HepG2 (cell line): ENCODE data around the gene BTBD19. TPM values are rescaled to one million over a fixed set of nuclear protein-coding genes. Genes with fewer than 3 reads are reported as not detected.
A peak's percentile ranks its signal among the peaks of the same experiment; 100 is the strongest.

ENCODE experiments used
- MLLT10 ChIP-seq: sonication (generic); formaldehyde crosslinking; IDR thresholded peaks from 2 replicates; pipeline ENCODE4 v1.4.0; 2020; ENCODE audit warnings: missing genetic modification reagents
- POGZ ChIP-seq: sonication (generic); formaldehyde crosslinking; IDR thresholded peaks from 2 replicates; pipeline ENCODE4 v1.4.0; 2020; ENCODE audit warnings: mild to moderate bottlenecking, missing genetic modification reagents
- POLR2G ChIP-seq: fragments of 200-400 bp; formaldehyde crosslinking; IDR thresholded peaks from 2 replicates; pipeline ENCODE4 v1.6.1; 2018; ENCODE audit warnings: mild to moderate bottlenecking, low read depth, low read length, moderate library complexity
- ZNF484 ChIP-seq: sonication (generic); formaldehyde crosslinking; IDR thresholded peaks from 2 replicates; pipeline ENCODE4 v1.5.1; 2020; ENCODE audit warnings: mild to moderate bottlenecking, low read depth, missing genetic modification reagents, borderline replicate concordance
- ZNF564 ChIP-seq: sonication (generic); formaldehyde crosslinking; IDR thresholded peaks from 2 replicates; pipeline ENCODE4 v1.8.1; 2023; ENCODE audit warnings: mild to moderate bottlenecking, missing genetic modification reagents
- ZNF607 ChIP-seq: sonication (generic); formaldehyde crosslinking; IDR thresholded peaks from 2 replicates; pipeline ENCODE4 v1.5.1; 2020; ENCODE audit warnings: missing genetic modification reagents, mild to moderate bottlenecking, borderline replicate concordance
- ZNF678 ChIP-seq: sonication (generic); formaldehyde crosslinking; IDR thresholded peaks from 2 replicates; pipeline ENCODE4 v1.4.0; 2020; ENCODE audit warnings: mild to moderate bottlenecking, missing genetic modification reagents
- polyA plus RNA-seq, 8 experiments: library from polyadenylated mRNA; depleted of rRNA in 3 of 8; stranded (reverse) in 7 of 8; unstranded in 1 of 8; fragments of >200 nt; fragmentation: Illumina TruSeq in 4 of 8; extraction: Trizol in 4 of 8; gene quantifications; 2 replicates each; pipeline versions ENCODE4 v1.2.1 to v1.2.3, GENCODE V29; 2011 to 2016; ENCODE audit warnings: low read depth in 4 of 8, missing spikeins in 1 of 8, mixed read lengths in 1 of 8; ENCODE audit not compliant: insufficient read depth in 1 of 8
- total RNA-seq, 5 experiments: library from RNA; depleted of rRNA; stranded (reverse); fragments of >200 nt; fragmentation: Illumina TruSeq; extraction: Trizol; gene quantifications; 2 replicates each; pipeline ENCODE4 v1.2.3, GENCODE V29; 2016; ENCODE audit warnings: low read depth in 1 of 5
- TF ChIP-seq, protein P1 (sequence below): sonication (generic); formaldehyde crosslinking; IDR thresholded peaks from 2 replicates; pipeline ENCODE4 v1.5.0; 2020; ENCODE audit warnings: missing genetic modification reagents
- TF ChIP-seq, protein P2 (sequence below): sonication (generic); formaldehyde crosslinking; IDR thresholded peaks from 2 replicates; pipeline ENCODE4 v1.8.1; 2023; ENCODE audit warnings: mild to moderate bottlenecking, missing genetic modification reagents
- TF ChIP-seq, protein P3 (sequence below): sonication (generic); formaldehyde crosslinking; IDR thresholded peaks from 2 replicates; pipeline ENCODE4 v1.5.1; 2020; ENCODE audit warnings: missing genetic modification reagents, mild to moderate bottlenecking, borderline replicate concordance
- TF ChIP-seq, protein P4 (sequence below): sonication (generic); formaldehyde crosslinking; IDR thresholded peaks from 2 replicates; pipeline ENCODE4 v1.4.0; 2020; ENCODE audit warnings: mild to moderate bottlenecking, missing genetic modification reagents, borderline replicate concordance
- TF ChIP-seq, protein P5 (sequence below): sonication (generic); formaldehyde crosslinking; IDR thresholded peaks from 2 replicates; pipeline ENCODE4 v1.4.0; 2020; ENCODE audit warnings: missing genetic modification reagents
- TF ChIP-seq, protein P6 (sequence below), 2 experiments: sonication (generic) in 1 of 2; formaldehyde crosslinking in 1 of 2; IDR thresholded peaks; 2 replicates each; pipeline versions ENCODE4 v1.4.0 to v1.6.1; 2016 to 2020; ENCODE audit warnings: borderline replicate concordance in 1 of 2, low read depth in 1 of 2, mild to moderate bottlenecking in 1 of 2, missing genetic modification reagents in 1 of 2

The BTBD19 gene
- total and polyA plus RNA-seq, 2 of the 13 experiments (the other 11 are each of a cell fraction or from before 2014, with no cell fraction given), result 2.7 to 6.7 TPM

DNA sequence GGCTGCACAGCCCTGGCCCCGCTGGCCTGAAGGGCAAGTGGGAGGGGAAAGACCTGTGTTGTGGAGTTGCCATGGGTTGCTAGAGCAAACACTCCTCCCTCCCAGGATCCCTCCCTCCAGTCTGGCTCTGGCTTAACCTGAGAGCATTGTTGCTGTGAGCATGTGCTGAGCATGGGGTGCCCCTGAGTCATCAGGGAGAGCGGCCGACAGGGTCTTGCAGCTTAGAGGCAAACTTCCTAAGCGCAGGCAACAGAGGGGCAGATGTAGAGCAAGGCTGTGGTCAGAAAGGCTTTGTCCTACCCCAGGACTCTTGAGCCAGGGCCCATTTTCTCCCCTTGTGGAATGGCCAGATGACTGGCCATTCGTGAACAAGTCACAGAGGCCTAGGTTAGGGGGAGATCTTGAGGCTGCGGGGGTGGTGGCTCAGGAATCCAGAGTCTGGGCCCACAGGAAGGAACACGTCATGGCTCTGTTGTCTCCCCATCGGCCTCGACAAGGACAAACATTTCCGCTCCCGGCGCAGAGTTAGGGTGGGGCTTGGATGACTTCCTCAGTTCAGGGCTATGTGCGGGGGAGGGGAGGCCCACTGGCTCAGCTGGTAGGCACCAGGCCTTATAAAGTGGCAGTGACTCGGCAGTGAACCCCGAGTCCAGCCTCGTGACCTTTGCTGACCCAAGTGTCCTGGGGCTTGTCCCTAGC, 810 bp upstream of the BTBD19 start (continued):
- peak; percentile 53; the same call in 1 of the 2 replicates for TF ChIP-seq POGZ
- peak; percentile 98 for TF ChIP-seq ZNF607
- TF ChIP-seq MLLT10 (CRISPR knock-in tag), result no peak
- TF ChIP-seq POLR2G, result peak; percentile 83
- TF ChIP-seq, protein P1, sequence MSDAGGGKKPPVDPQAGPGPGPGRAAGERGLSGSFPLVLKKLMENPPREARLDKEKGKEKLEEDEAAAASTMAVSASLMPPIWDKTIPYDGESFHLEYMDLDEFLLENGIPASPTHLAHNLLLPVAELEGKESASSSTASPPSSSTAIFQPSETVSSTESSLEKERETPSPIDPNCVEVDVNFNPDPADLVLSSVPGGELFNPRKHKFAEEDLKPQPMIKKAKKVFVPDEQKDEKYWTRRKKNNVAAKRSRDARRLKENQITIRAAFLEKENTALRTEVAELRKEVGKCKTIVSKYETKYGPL (CRISPR knock-in tag), result no peak
- TF ChIP-seq ZNF678 (CRISPR knock-in tag), result no peak
- TF ChIP-seq, protein P2, sequence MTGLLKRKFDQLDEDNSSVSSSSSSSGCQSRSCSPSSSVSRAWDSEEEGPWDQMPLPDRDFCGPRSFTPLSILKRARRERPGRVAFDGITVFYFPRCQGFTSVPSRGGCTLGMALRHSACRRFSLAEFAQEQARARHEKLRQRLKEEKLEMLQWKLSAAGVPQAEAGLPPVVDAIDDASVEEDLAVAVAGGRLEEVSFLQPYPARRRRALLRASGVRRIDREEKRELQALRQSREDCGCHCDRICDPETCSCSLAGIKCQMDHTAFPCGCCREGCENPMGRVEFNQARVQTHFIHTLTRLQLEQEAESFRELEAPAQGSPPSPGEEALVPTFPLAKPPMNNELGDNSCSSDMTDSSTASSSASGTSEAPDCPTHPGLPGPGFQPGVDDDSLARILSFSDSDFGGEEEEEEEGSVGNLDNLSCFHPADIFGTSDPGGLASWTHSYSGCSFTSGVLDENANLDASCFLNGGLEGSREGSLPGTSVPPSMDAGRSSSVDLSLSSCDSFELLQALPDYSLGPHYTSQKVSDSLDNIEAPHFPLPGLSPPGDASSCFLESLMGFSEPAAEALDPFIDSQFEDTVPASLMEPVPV, result peak; percentile 26; the same call in 1 of the 2 replicates
- TF ChIP-seq, protein P3, sequence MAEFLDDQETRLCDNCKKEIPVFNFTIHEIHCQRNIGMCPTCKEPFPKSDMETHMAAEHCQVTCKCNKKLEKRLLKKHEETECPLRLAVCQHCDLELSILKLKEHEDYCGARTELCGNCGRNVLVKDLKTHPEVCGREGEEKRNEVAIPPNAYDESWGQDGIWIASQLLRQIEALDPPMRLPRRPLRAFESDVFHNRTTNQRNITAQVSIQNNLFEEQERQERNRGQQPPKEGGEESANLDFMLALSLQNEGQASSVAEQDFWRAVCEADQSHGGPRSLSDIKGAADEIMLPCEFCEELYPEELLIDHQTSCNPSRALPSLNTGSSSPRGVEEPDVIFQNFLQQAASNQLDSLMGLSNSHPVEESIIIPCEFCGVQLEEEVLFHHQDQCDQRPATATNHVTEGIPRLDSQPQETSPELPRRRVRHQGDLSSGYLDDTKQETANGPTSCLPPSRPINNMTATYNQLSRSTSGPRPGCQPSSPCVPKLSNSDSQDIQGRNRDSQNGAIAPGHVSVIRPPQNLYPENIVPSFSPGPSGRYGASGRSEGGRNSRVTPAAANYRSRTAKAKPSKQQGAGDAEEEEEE (CRISPR knock-in tag), result no peak
- TF ChIP-seq, protein P4, sequence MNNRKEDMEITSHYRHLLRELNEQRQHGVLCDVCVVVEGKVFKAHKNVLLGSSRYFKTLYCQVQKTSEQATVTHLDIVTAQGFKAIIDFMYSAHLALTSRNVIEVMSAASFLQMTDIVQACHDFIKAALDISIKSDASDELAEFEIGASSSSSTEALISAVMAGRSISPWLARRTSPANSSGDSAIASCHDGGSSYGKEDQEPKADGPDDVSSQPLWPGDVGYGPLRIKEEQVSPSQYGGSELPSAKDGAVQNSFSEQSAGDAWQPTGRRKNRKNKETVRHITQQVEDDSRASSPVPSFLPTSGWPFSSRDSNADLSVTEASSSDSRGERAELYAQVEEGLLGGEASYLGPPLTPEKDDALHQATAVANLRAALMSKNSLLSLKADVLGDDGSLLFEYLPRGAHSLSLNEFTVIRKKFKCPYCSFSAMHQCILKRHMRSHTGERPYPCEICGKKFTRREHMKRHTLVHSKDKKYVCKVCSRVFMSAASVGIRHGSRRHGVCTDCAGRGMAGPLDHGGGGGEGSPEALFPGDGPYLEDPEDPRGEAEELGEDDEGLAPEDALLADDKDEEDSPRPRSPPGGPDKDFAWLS (CRISPR knock-in tag), result peak; percentile 82; the same call in 1 of the 2 replicates
- TF ChIP-seq ZNF564 (CRISPR knock-in tag), result no peak; the same call in 1 of the 2 replicates
- TF ChIP-seq, protein P5, sequence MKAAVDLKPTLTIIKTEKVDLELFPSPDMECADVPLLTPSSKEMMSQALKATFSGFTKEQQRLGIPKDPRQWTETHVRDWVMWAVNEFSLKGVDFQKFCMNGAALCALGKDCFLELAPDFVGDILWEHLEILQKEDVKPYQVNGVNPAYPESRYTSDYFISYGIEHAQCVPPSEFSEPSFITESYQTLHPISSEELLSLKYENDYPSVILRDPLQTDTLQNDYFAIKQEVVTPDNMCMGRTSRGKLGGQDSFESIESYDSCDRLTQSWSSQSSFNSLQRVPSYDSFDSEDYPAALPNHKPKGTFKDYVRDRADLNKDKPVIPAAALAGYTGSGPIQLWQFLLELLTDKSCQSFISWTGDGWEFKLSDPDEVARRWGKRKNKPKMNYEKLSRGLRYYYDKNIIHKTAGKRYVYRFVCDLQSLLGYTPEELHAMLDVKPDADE (CRISPR knock-in tag), result no peak
- TF ChIP-seq, protein P6, sequence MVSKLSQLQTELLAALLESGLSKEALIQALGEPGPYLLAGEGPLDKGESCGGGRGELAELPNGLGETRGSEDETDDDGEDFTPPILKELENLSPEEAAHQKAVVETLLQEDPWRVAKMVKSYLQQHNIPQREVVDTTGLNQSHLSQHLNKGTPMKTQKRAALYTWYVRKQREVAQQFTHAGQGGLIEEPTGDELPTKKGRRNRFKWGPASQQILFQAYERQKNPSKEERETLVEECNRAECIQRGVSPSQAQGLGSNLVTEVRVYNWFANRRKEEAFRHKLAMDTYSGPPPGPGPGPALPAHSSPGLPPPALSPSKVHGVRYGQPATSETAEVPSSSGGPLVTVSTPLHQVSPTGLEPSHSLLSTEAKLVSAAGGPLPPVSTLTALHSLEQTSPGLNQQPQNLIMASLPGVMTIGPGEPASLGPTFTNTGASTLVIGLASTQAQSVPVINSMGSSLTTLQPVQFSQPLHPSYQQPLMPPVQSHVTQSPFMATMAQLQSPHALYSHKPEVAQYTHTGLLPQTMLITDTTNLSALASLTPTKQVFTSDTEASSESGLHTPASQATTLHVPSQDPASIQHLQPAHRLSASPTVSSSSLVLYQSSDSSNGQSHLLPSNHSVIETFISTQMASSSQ (IDR thresholded peaks at IDR 0.05; ENCODE audit: low read depth), result no peak
- TF ChIP-seq, protein P6 (CRISPR knock-in tag; IDR thresholded peaks at IDR 0.05; ENCODE audit: borderline replicate concordance), result peak; percentile 74; the same call in 1 of the 2 replicates
- TF ChIP-seq ZNF484, result no peak
